T-helper 9 cell (primary cell): ENCODE data around the gene KIF25.

ENCODE experiments used
- DNase-seq: peaks from one replicate; pipeline ENCODE4 v3.0.0-alpha.2; 2020

KIF25 gene

DNA sequence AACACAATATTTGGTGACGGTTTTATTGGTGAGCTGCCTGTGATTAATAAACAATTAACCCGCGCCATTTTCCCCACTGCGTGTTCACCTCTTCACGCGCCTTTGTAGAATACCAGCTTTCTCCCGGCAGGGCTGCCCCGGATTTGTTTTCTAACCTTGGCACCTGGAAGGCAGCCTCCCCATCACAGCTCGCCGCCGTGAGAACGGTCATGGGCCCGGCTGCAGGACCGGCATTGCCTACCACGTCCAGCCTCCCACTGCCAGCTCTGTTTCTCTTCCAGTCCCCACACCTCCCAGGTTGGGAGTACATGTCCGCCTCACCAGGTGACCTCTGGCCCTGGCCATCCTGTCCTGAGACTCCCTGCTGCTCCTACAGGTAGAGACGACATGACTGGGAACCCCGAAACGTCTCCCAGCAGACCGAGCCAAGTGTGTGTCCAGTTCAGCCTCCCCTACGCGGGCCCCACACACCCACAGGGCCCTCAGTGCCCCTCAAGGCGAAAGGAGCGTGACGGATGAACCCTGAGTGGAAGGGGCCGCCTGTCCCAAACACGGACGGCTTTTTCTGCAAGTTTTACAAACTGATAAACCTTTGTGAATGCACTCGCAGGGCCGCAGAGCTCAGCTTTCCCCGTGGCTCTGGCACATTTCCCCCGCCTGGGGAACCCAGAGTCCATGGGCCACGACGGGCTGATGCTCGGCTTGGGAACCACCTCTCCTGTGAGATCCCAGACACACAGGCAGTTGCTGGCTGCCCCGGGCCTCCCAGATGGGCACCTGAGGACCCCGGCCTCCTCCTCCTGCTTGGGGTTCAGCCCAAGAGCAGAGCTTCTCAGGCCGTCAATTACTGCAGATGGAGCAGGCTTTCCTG is 55.9 kb downstream of the KIF25 start:
- DNase-seq: no peak

DNA sequence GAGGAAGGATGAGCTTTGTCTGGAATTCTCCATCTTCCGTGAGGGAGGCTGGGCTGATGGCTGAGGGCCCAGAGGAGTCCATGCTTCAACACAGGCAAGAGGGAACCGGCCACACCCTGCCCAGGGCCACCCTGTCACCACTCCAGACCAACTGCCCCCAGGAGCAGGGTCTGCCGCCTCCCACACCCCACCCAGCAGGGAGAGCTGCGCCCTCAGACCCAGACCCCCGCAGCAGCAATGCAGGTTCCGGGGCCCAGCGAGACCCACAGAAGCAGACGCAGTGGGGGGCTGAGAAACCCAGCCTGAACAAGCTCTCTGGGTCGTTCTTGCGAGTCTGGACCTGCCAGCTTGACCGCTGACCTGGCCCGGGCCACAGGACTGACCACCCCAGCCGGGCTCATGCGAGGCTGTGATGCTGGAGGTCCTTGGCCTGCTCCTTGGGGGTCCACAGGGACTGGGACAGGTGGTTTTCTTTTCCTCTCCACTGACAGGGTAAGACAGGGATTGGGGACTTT is 56.5 kb downstream of the KIF25 start:
- no peak for DNase-seq

DNA sequence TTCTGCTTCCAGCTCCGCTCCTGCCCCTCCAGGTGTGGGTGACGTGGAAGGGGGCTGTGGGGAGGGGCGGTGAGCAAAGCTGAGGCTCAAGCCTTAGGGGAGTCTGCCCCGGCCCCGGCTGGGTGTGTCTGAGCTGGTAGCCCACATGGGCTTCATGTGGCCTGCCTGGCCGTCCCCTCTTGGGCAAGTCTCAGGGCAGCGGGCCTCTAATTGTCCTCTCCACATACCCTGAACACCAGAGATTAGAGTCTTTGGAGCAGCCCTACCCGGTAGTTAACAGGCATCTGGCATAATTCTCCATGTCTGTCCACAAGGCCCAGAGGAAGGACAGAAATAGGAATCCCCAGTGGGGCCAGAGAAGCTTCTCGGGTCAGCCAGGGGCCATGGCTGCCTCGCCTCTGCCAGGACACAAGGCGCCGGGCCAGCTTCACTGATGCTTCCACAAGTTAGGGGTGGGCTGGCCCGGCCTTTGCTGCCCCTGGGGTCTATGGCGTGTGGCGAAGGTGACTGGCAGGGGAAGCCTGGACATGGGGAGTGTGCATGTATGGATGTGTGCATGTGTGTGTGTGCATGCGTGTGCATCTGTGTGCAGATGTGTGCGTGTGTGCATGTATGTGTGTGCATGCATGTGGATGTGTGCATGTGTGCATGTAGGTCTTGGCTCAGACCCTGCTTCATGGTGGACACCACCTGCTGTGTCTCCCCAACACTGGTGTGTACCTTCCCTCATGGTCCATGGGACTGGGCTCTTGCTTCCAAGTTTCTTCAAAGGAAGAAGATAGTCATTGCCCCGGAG is 57.5 kb downstream of the KIF25 start:
- no peak for DNase-seq

DNA sequence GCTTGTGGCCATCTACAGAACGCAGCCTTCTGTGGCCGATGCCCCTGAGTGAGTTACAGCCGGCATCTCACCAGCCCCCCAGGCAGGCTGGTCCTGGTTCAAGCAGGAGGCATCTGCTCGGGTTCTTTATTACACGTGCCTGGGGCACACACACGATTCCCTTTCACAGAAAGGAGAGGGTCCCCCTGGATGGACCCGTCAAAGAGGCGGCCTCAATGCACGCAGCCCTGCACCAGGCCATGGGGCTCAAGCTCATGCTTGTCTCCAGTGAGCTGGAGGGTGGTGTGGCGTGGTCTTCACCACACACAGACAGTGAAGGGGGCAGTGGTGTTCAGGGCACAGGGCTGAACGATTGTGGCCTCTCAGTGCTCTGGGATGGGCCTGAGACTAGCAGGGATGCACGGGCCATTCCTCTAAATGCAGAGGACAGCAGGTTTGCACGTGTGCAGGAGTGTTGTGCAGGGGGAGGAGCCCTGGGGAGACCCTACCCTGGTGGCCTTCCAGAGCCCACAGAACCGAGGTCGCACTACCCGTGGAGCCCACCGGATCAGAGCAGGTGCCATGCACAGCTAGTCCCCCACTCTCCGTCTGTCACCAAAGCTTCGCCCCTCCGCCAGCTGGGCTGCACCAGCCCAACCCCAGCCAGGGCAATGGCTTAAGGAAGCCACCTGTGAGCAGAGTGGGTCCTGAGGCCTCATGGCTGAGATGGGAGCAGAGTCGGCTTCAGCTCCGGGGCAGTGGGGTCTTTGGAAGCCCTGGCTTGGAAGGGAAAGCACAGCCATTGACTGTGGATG is 58.4 kb downstream of the KIF25 start:
- DNase-seq: no peak

DNA sequence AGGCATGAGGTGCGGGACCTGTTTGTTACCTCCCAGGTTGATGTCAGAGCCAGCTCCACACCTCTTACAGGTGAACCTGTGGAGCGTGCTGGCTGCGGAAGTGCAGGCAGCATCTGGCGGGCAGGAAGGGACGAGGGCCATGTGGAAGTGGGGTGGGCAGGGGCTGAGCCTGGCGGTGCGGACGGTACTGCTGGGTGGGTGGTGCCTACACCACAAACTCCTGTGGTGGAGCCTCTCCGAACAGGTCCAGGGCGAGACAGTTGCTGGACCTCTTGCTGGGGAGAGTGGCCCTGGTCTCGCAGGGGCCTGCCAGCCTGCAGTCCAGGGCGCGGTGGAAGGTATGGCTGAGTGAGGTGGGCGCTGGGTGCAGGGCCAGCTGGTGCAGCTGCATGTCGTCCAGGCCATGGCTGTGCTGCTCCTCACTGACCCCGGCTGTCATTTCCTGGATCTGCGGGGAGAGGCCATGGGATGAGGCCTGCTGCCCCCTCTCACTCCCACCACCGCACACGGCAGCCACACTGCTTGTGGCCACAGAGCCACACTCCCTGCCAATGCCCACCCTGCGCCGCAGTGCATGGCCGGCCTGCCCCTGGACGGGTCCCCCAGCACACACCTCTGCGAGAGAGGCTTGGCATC is 59.5 kb downstream of the KIF25 start:
- DNase-seq: no peak

DNA sequence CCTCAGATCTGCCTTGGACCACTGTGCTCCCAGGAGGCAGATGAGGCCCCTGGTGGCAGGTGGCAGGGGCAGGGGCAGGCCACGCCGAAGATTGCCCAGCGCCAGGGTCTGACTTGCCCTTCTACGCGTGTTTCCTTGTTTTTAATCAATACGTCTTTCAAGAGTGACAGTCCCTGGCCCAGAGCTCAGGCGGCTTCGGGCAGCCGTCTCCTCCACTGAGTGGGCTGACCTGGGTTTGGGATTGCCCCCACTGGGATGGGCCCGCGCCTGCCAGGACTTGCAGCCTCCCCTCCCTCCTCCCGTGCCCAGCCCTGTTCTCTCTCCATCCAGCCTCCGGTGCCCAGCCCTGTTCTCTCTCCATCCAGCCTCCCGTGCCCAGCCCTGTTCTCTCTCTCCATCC is 60.4 kb downstream of the KIF25 start:
- no peak for DNase-seq

DNA sequence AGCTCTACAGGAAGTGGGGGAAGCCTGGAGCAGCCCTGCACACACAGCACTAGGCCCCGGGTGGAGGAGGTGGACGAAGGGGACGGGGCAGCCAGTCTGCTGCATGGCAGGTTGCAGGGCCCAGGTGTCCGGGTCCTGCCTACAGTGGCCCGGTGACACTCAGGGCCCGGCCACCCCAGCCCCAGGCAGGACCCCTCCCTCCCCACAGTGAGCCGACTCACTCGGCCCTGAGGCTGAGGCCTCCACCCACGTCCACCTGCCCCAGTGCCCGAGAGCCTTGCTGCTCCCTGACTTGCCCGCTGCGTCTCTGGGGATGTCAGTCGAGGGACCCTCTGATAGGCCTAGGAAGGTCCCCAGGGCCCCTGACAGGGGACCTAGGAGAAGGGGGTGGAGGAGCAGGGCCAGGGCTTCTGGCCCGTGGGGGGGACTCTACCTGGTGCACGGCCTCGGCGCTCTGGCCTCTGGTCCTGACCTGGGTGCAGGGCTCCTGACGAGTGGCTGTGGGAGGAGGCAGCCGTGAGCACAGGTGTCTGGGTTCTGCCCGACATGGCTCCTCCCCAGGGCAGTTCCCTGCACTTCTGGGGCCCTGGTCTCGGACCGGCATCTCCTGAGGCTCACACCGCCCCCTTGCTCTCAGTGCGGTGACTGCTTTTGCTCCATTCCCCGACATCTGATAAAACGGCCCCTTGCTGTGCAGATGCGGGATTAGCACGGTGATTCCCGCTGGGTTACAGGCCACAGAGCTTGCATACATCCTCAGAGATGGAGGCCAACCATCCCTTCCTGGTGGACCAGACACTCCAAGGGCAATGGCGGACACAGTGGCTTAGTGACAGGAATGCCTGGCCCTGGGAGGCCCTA is 61.5 kb downstream of the KIF25 start:
- no peak for DNase-seq

DNA sequence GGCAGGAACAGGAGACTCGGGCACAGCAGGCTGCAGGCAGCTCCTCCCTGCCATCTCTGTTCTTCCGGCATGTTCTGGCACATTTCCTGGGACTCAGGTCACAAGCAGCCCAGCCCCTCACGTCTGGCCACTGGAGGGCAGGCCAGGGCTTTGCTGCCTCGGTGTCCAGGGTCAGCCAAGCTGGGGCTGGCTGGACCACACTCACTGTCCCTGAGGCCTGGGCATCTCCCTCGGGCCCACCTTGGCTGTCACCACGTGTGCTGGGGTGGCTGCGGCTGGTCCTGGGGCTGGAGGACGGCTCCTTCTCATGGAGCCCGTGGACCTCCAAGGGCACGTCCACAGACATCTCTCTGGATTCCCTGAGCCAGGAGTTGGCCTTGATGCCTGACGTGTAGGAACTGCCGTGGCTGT is 63.1 kb downstream of the KIF25 start:
- DNase-seq: no peak

DNA sequence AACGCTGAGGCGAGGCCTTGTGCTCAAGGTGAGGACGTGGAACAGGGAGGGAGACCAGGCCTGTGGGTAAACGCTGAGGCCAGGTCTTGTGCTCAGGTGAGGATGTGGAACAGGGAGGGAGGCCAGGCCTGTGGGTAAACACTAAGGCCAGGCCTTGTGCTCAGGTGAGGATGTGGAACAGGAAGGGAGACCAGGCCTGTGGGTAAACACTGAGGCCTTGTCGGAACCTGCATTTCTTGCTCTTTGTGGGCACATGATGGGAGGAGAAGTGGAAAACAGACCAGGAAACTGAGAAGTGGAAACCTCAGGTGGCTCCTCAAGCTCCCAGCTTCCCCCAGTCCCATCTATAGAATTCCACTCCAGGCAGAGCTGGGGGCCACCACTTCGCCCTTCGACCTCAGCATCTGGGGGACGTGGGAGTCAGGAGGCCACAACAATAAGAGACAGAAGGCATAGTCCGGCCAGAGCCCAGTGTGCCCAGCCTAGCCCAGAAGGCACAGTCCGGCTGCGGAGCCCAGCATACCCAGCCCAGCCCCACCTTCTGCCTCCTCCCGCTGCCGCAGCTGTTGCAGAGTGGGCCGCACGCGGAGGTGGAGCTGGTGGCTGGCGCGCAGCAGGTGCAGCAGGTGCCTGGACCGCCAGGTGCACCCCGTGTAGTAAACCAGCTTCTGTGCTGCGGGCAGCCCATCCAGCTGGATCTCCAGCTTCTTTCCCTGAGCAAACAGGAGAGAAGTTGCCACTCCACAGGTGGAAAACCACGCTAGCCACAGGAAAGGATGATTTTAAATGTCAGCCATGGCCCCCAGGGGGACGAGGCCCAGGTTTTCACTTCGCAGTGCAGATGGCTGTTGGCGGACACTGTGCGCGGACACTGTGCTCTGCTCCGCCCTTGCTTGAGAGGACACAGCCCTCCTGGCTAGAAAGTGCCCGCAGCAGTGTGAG is 64.1 kb downstream of the KIF25 start:
- no peak for DNase-seq

DNA sequence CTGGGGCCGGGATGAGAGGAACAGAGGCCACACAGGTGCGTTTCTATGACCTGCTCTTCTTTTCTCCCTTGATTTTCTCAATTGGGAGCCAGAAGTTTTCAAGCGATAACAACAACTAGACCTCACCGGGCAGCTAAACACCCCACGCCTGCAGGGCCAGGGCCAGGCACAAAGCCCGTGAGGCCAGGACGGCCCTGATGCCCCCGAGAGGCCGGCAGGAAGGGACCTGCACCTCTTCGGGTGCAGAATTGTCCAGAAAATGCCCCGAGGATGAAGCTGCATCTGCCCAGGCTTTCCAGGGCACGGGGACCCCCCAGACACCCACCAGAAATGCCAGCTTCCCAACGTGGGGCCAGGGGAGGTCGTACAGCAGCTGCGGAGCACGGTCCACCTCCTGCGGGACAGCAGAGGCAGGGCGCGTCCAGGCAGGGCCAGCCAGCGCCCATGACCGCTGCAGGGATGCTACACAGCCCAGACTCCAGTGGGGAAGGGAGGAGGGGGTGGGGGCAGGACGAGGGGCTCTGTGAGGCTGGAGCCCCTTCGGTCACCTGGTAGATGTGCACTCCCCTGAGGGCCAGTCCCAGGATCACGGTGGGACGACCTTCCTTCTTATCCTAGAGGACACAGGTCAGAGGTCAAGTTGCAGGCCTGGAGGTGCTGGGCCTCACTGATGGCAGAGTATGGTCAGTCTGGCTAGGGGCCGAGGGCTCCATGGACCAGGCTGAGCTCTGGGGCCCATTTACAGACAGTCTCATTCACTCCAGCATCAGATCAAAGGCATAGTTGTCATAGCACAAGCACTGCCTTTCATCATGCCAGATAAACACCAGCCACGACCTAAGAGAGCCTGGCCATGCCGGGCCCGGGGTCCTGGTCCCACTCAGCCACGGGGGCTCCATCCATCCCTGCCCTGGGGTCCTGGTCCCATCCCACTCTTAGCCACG is 65.1 kb downstream of the KIF25 start:
- DNase-seq: no peak

DNA sequence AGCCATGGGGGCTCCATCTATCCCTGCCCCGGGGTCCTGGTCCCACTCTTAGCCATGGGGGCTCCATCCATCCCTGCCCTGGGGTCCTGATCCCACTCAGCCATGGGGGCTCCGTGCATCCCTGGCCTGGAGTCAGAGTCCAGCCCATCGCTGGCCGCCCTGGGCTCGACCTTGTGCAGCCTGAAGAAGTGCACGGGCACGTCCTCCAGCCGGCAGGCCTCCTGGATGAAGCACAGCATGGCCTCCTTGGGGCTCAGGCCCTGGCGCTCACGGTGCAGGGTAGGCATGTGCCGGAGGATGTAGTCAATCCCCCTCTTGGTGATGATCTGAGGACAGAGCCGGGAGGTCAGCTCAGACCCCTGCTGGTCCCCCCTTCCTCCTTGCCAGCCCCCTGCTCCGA is 66.0 kb downstream of the KIF25 start:
- no peak for DNase-seq

DNA sequence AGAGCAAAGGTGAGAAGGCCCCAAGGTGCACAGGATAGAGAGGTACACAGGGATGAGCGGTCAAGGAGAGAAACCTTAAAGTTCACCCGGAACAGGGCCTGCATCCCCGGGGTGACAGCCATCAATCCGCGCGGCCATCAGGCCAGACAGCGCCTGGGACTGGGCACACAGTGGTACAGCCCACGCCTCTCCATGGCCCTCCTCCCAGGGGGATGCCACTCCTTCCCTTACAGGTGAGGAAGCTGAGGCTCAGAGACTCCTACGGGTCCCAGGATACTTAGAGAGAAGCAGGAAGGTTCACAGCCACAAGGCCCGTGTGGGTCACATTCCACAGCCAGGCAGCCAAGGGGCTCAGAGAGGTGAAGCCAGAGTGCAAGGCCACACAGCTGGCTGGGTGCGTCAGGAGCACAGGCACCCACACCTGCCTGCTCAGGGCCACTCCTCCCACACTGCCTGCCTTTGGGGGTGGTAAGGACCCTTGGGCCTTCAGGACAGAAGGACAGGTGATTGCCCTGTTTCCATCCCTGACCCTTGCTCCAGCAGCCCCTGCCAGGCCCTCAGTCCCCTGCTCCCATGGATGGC is 66.8 kb downstream of the KIF25 start:
- DNase-seq: no peak

DNA sequence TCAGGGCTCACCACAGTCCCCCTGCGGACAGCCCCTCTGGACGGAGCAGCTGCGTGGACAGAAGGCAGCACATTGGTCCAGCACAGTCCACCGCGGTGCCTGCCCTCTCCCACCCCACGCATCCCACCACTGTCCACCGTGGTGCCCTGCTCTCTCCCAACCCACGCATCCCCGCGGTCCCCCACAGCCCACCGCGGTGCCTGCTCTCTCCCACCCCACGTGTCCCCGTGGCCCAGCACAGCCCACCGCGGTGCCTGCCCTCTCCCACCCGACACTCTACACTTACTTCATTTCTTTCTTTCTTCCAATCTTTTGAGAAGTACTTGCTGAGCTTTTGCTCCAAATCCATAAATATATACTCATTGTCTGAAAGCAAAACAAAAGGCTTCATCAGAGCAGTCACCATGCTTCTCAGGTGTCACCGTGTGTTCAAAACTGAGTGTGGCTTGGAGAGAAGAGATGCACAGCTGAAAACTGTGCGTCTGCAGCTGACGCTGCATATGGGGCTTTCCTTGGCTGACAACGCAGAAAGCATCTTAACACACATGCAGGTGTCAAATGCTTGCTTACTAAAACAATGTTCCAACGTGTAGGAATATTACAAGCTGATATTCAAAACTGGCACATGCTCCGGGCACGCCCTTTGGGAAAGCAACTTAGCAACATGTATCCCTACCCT is 69.7 kb downstream of the KIF25 start:
- DNase-seq: no peak

DNA sequence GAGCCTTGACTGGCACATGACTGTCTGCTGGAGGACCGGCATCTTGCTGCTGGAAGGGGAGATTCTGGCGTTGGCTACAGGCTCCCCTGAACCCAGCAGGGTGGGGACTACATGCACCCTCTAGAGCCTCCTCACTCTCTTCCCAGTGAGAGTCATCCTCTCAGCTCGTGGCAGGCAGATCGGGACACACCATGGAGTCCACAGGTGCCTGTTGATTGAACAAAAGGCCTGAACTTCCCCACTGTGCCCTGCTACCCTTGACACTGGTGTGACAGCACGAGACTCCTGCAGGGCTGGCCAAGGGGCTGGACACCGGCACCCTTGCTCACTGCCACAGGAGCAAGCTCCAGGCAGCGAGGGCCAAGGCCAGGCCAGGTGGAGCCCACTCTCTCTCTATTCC is 73.3 kb downstream of the KIF25 start:
- DNase-seq: no peak

DNA sequence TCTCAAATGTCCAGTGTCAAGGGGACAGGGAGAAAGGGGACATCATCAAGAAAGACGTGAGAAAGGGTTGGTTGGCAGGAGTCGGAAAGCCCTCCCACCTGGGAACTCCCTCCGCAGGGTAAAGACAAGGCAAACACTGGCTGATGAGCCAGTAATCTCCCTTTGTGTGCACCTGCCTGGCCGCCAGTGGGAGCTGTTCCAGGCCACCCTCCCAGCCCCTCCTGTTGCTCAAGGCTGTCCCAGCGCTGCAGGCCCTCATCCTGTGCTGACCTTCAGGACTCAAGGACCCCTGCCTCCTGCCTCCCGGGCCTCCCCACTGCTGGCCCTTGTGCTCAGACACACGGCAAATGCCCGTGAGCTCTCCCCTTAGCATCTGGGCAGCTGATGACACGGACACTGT is 74.1 kb downstream of the KIF25 start:
- no peak for DNase-seq

DNA sequence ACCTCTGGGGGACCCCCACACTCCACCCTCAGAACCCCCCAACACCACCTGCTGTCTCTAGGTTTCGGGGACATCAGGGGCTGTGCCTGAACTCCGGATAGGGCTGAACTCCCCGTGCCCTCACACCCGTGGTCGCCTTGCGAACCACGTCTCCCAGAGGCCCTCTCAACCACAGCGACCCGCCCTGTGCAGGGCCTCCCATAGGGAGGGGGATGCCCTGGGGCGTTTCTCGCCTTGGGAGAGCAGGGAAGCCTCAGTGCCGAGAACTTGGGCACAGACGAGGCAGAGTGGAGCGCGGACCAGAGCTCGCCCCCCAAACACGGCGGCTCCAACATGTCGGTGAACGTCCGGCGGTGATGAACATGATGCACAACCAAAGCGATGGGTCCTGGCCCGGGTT is 74.8 kb downstream of the KIF25 start:
- DNase-seq: no peak

DNA sequence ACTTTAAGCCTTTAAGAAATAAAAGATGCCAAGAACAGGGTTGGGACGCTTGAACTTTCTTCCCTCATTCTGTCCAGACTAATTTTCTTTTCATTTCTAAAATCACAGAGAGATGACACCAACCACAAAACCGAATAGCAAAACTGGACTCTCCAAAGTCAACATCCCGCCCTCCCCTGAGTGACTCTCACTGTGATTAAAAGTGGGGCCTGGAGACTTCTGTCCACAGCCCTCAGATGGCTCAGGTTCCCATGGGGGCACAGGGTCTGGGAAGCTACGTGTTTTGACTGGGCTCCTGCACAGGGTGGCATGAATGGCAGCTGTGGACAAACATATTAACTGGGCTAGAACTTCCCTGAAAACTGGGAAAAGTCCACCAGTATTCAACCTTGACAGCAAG is 75.3 kb downstream of the KIF25 start:
- no peak for DNase-seq
